Medulla oblongata (tissue), 1 donor: ENCODE measurements around the gene TRIM7.
"Not testable (repeated sequence)": the region's sequence is repeated elsewhere in the genome, so short reads cannot be mapped to it uniquely, and the experiment has no call there.

Experiments used
- DNase-seq: peaks from one replicate; pipeline ENCODE4 v3.0.0-alpha.2; 2015; ENCODE audit errors: extremely low spot score

The TRIM7 gene

GRCh38 chr5:181212934-181213333 is 7.9 kb upstream of the TRIM7 start:
- DNase-seq, result no peak

GRCh38 chr5:181212080-181212479 is 7.1 kb upstream of the TRIM7 start:
- DNase-seq, result no peak

GRCh38 chr5:181211208-181211607 is 6.2 kb upstream of the TRIM7 start:
- no peak for DNase-seq

GRCh38 chr5:181210698-181211097 is 5.7 kb upstream of the TRIM7 start:
- DNase-seq, result not testable (repeated sequence)

DNA sequence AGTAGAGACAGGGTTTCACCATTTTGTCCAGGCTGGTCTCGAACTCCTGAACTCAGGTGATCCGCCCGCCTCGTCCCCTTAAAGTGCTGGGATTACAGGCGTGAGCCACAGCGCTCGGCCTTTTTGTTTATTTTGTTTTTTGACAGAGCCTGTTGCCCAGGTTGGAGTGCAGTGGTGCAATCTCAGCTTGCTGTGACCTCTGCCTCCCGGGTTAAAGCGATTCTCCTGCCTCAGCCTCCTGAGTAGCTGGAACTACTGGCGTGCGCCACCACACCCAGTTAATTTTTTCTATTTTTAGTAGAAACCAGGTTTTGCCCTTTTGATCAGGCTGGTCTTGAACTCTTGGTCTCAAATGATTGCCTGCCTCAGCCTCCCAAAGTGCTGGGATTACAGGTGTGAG is 5.2 kb upstream of the TRIM7 start:
- not testable (repeated sequence) for DNase-seq

DNA sequence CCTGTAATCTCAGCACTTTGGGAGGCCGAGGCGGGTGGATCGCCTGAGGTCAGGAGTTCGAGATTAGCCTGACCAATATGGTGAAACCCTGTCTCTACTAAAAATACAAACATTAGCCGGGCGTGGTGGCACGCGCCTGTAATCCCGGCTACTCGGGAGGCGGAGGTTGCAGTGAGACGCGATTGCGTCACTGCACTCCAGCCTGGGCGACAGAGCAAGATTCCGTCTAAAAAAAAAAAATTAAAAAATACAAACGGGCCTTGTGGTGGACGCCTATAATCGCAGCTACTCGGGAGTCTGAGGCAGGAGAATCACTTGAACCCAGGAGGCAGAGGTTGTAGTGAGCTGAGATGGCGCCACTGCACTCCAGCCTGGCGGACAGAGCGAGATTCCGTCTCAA is 4.0 kb upstream of the TRIM7 start:
- DNase-seq, result not testable (repeated sequence)

GRCh38 chr5:181207960-181208253 is 2.9 kb upstream of the TRIM7 start:
- DNase-seq, result no peak

GRCh38 chr5:181207214-181207959 is 2.4 kb upstream of the TRIM7 start:
- peak; percentile 77 for DNase-seq

DNA sequence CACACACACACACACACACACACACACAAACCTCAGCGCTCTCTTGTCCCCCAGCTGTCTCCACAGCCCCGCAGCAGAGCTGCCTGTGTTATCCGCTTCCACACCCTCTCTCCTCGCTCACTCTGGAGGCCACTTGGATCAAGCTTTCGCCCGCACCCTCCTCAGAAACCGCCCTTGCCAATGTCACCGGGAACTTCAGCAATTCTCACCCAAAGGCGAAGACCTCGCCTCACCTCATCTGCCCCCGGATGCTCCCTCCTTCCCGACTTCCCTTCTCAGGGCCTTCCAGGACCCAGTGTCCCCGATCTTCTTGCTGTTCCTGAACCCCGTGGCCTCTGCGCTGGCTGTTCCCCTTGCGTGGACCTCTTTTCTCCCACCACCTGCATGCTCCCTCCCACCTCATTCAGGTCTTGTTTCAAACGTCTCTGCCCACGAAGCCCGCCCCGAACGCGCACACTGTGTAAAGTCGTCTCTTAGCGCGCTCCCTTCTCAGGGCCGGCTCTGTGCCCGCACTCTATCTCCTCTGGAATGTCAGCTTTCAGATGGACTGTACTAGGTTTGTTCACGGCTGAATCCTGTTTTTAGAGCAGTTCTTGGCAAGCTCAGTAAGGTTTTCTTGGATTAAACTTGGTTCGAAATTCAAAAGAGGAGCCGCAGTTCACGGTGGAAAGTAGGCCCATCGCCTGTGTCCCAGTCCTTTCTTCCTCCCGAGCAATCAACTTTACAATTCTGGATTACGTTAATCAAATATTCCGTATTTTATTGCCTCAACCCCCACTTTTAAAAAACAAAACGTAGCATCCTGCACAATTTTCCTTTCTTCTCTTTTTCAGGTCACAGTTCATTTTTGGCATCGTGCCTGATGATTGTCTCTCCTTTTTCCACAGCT is 1.0 kb upstream of the TRIM7 start:
- no peak for DNase-seq

- DNase-seq, result no peak
Measured at GRCh38 chr5:181204113-181204825, 727 bp downstream of the TRIM7 start.

DNA sequence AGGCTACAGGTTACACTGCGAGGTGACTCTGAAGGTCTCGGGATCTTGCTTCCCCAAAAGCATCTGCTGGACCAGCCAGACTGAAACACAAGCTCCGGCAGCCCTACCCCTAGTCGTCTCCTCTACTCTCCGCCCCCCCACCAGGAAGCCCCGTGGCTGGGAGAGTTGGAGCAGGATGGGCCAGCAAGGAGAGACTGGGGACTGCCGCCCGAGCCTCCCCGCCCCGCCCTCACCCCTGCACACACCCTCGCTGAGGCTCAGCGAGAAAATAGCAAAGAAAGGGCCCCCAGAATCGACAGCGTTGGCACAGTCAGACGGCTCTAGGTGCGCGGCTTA is 1.3 kb downstream of the TRIM7 start:
- no peak for DNase-seq

DNA sequence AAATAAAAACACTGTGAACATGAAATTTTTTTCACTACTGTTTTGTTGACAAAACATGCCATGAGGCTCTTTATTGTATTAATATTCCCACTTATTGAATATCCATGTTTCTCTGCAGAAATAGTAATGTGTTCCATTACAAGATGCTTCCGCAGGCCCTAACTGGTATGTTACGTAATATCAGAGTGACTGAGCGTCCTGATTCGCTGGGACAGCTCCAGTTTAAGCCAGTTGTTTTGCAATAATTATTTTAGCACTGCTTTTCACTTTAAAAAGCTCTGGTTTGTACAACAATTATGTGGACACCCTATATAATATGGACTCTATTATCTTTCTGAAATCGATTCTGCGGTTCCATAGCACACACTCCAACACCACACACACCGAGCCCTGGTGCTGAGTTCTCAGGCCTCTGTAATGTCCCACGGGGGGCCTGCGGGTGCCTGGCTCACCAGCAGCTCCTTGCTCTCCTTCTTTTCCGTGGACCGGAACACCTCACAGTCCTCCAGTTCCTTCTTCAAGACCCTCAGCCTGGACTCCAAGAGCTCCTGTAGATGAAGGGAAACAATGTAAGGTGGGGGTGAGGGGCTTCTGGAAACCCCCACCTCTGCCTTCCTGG is 1.8 kb downstream of the TRIM7 start:
- no peak for DNase-seq

- DNase-seq, result no peak
Measured at GRCh38 chr5:181200816-181201215, 4.2 kb downstream of the TRIM7 start.

- no peak for DNase-seq
Measured at GRCh38 chr5:181199881-181200638, 4.9 kb downstream of the TRIM7 start.

- no peak for DNase-seq
Measured at GRCh38 chr5:181198905-181199519, 6.0 kb downstream of the TRIM7 start.

GRCh38 chr5:181198106-181198685 is 6.8 kb downstream of the TRIM7 start:
- DNase-seq, result no peak

DNA sequence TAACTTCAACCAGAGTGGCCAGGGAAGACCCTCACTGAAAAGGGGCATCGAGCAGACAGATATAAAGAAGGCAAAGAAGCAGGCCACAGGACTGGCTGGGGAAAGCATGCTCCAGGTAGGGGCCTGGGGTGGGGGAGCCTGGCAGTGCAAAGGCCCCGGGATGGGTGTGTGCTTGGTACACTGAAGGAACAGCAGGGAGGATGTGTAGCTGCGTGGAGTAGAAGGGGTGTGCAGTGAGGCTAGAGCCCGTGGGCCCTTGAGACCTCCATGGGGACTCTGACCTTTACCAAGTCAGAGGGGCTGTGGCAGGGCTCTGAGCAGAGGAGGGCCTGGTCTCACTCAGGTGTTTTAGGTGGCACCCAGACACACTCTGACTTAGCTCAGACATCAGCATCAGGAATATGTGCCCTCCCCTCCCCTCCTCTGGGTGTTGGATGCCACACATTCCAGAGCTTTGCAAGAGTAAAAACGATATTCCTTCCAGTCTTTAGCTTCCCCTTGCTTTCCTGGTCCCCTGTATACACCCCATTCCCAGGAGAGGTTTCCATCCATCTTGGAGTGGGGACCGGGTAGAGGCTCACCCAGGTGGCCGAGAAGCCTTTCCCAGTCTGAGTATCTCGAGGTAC is 7.6 kb downstream of the TRIM7 start:
- no peak for DNase-seq

- DNase-seq, result no peak
Measured at GRCh38 chr5:181195249-181195761, 9.7 kb downstream of the TRIM7 start.

DNA sequence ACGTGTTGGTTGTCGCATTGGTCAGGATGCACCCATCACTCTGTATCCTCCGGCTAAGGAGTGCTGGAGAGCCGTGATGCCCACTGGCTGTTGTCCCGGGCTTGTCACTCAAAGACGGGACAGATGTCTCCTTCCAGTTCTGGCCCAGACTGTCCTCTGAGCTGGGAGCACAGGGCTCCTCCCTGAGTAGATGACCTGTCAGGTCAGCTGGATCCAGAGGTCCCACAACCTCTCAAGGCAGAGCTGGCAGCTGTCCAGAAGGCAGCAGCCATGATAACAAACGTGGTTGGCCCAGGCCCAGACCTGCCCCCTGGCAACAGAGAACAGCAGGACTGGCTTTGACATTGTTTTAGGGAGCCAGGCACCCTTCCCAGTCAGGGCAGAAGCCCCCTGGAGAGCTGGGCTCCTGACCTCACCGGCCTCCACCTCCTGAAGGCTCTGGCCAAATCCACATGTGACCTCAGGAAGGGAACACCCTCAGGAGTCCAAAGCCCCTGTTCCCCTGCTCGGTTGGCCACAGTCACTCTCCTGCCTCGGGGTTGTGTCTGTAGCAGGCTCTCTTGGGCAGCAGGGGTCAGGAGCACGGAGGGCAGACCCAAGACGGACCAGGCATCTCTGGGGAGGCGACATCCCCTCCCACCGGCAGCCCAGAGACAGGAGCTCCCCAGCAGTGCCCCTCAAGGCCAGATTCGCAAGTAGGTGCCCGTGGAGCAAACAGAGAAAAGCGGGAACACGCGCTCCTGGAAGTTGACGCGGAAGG is 10.3 kb downstream of the TRIM7 start:
- no peak for DNase-seq
